Measurements from ENCODE around the gene HNRNPM.
A peak's percentile ranks its signal among the peaks of the same experiment; 100 is the strongest.

Gene HNRNPM

GRCh38 chr19:8488365-8488764, 43.6 kb downstream of the HNRNPM start:
- DNase-seq (ENCODE audit: low read depth): peak; percentile 33
- TF ChIP-seq CTCF (IDR thresholded peaks at IDR 0.05; ENCODE audit: low read depth, low read length) (no peak), POLR2A (IDR thresholded peaks at IDR 0.05; ENCODE audit: extremely low read depth, insufficient read length) (no peak), MAX (IDR thresholded peaks at IDR 0.05; ENCODE audit: low read depth, low read length) (no peak), MYC (IDR thresholded peaks at IDR 0.05; ENCODE audit: low read depth, low read length) (no peak)
- H3K4me3 ChIP-seq (ENCODE audit: low read depth, low read length): no peak overlapping the region

- TF ChIP-seq POLR2A (IDR thresholded peaks at IDR 0.05; ENCODE audit: extremely low read depth, insufficient read length) (peak; percentile 28), MAX (IDR thresholded peaks at IDR 0.05; ENCODE audit: low read depth, low read length) (no peak)
- DNase-seq (ENCODE audit: low read depth): peak; percentile 34
- H3K4me3 ChIP-seq (ENCODE audit: low read depth, low read length): no peak overlapping the region
Measured at GRCh38 chr19:8489561-8490394, 45.0 kb downstream of the HNRNPM start.

GRCh38 chr19:8490395-8490760, 45.6 kb downstream of the HNRNPM start:
- H3K4me3 ChIP-seq (ENCODE audit: low read depth, low read length): no peak overlapping the region
- peak; percentile 34 for DNase-seq (ENCODE audit: low read depth)
- TF ChIP-seq POLR2A (IDR thresholded peaks at IDR 0.05; ENCODE audit: extremely low read depth, insufficient read length) (no peak), MYC (IDR thresholded peaks at IDR 0.05; ENCODE audit: low read depth, low read length) (0 out of 2 replicates have a peak, but pooled peaks have one; percentile 4), CTCF (IDR thresholded peaks at IDR 0.05; ENCODE audit: low read depth, low read length) (no peak)

GRCh38 chr19:8490873-8491272, 46.1 kb downstream of the HNRNPM start:
- TF ChIP-seq MYC (IDR thresholded peaks at IDR 0.05; ENCODE audit: low read depth, low read length) (0 out of 2 replicates have a peak, but pooled peaks have one; percentile 3), MAX (IDR thresholded peaks at IDR 0.05; ENCODE audit: low read depth, low read length) (no peak)
- no peak overlapping the region for H3K4me3 ChIP-seq (ENCODE audit: low read depth, low read length)
- DNase-seq (ENCODE audit: low read depth): no peak

GRCh38 chr19:8491574-8491973, 46.8 kb downstream of the HNRNPM start:
- DNase-seq (ENCODE audit: low read depth): peak; percentile 63
- no peak for TF ChIP-seq MAX (IDR thresholded peaks at IDR 0.05; ENCODE audit: low read depth, low read length)
- TF ChIP-seq CTCF (IDR thresholded peaks at IDR 0.05; ENCODE audit: low read depth, low read length): peak; percentile 13

GRCh38 chr19:8494158-8494557, 49.4 kb downstream of the HNRNPM start:
- H3K4me3 ChIP-seq (ENCODE audit: low read depth, low read length): peak overlapping the region; percentile 4
- peak; percentile 100 for DNase-seq (ENCODE audit: low read depth)
- peak; percentile 36 for TF ChIP-seq POLR2A (IDR thresholded peaks at IDR 0.05; ENCODE audit: extremely low read depth, insufficient read length)
- TF ChIP-seq MYC (IDR thresholded peaks at IDR 0.05; ENCODE audit: low read depth, low read length): peak; percentile 91
- TF ChIP-seq MAX (IDR thresholded peaks at IDR 0.05; ENCODE audit: low read depth, low read length): peak; percentile 48
- TF ChIP-seq CTCF (IDR thresholded peaks at IDR 0.05; ENCODE audit: low read depth, low read length): peak; percentile 36

More at GRCh38 chr19:8491574-8491973, 46.8 kb downstream of the HNRNPM start:
- no peak overlapping the region for H3K4me3 ChIP-seq (ENCODE audit: low read depth, low read length)

Data from NB4 (cell line).